Central memory CD8-positive, alpha-beta T cell (primary cell): Measurements from ENCODE around the gene CGREF1.

Experiments used
- ATAC-seq: fragments of 150-1000 bp; cut with Tn5 transposase; replicated peaks from 2 replicates; pipeline ENCODE4 v1.10.0; 2022; ENCODE audit warnings: mild to moderate bottlenecking, moderate FRiP score, moderate number of reproducible peaks; ENCODE audit not compliant: poor library complexity, severe bottlenecking; ENCODE audit errors: extremely low read depth
- DNase-seq, 2 donors: peaks; one replicate each; pipeline ENCODE4 v3.0.0; 2021; ENCODE audit warnings: low spot score in 2 of 2
- H3K27ac Mint-ChIP-seq: one replicate; pipeline ENCODE4 v1.8.0; 2022; ENCODE audit warnings: low read depth, mild to moderate bottlenecking, moderate library complexity, mixed read lengths
- H3K27me3 Mint-ChIP-seq: one replicate; pipeline ENCODE4 v1.8.0; 2022; ENCODE audit warnings: mixed read lengths
- H3K36me3 Mint-ChIP-seq: one replicate; pipeline ENCODE4 v1.8.0; 2022; ENCODE audit warnings: mild to moderate bottlenecking, moderate library complexity, mixed read lengths; ENCODE audit not compliant: insufficient read depth
- H3K4me1 Mint-ChIP-seq: one replicate; pipeline ENCODE4 v1.8.0; 2022; ENCODE audit warnings: mixed read lengths
- H3K4me3 Mint-ChIP-seq: one replicate; pipeline ENCODE4 v1.8.0; 2022; ENCODE audit warnings: mild to moderate bottlenecking, moderate library complexity, mixed read lengths
- H3K9me3 Mint-ChIP-seq: one replicate; pipeline ENCODE4 v1.8.0; 2022; ENCODE audit warnings: mixed read lengths

CGREF1 gene

DNA sequence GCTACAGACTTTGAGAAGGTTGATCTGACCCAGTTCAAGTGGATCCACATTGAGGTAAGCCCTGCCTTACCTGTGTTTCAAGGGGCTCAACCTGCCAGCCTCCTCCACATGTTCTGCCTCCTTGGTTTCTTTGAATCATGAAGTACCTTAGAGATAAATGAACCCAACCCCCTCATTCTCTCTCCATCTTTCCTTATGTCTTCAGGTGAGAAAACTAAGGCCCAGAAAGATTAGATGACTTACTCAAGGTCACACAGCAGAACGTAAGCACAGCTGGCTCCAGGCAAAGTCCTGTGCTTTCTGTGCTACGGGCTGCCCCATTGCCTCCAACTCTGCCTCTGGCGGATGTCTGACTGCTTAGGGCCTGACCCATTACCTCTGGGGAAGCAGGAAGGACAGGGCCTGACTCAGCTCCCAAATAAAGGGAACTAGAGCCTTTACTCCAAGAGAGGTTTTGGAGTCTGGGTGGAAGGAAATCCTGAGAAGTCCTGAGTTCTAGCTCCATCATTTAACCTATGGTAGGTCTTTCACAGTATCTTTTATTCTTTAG, 22.1 kb downstream of the CGREF1 start:
- Mint-ChIP-seq H3K36me3 (peaks cover 4% of the 10 kb centered on the region), H3K9me3 (no peaks in the 10 kb centered on the region), H3K4me1 (peaks cover 15% of the 10 kb centered on the region), H3K27ac (peak overlapping the region; percentile 29), H3K27me3 (no peaks in the 10 kb centered on the region), H3K4me3 (no peak overlapping the region)
- DNase-seq (no peak), ATAC-seq (no peak)

DNA sequence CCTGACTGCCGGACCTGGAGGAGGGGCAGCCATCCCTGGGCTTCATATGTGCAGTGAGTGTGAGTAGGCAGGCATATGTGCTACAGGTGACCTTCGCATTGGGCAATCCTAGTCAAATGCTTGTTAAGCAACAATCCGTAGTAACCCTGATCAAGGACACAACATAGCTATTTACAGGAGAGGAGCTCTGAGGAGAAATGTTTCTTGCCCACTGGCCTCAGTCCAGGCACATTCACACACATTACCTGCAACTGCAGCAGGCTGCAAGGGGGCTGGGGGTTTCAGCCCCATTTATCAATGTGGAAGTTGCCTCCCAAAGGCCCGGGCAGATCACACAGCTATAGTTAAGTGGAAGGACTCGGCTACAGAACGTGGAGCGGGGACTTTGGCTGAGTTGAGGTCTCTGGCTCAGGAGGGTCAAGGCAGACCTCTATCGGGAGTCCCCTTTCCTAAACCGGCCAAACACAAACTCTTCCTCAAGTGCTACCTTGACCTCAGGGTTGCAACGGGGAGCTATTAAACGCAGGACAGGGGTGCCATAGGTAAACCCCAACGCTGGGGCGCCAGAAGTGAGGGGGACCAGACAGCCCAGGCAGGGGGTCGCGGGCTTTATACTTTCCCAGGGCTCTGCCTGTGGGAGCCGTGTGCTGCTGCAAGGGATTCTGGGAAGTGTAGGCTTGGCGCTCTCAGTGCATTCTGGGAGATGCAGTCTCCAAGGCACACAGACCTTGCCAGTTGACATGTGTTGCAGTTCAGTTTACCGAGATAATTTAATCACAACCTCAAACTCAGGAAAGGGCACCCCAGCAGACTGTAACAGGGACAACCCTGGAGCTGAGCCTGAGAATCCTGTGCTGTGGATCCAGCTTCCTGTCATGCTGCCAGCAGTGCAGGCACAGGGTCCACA, 22.9 kb downstream of the CGREF1 start:
- no peaks in the 10 kb centered on the region for H3K27me3 Mint-ChIP-seq
- no peak overlapping the region for H3K27ac Mint-ChIP-seq
- no peak for DNase-seq
- H3K36me3 Mint-ChIP-seq = peaks cover 4% of the 10 kb centered on the region
- H3K9me3 Mint-ChIP-seq = no peaks in the 10 kb centered on the region
- peaks cover 15% of the 10 kb centered on the region for H3K4me1 Mint-ChIP-seq
- ATAC-seq = no peak
- peak overlapping the region; percentile 32 for H3K4me3 Mint-ChIP-seq

DNA sequence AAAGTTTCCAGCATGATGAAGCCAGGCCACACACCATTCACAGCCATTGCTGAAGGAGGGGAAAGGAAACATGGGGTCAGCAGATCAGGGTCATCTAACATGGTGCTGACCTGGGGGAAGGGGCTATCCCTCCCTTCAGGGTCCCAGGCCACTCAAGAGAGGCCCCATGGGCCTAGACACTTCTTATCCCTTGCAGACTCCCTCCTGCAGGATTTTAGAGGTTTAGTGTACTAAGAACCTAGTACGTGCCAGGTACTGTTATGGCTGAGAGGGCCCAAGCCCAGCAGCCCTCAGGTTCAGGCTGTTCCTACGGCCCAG, 23.5 kb downstream of the CGREF1 start:
- Mint-ChIP-seq H3K4me1 (peaks cover 15% of the 10 kb centered on the region), H3K27ac (no peak overlapping the region), H3K27me3 (no peaks in the 10 kb centered on the region), H3K36me3 (peaks cover 4% of the 10 kb centered on the region), H3K4me3 (peak overlapping the region; percentile 32), H3K9me3 (no peaks in the 10 kb centered on the region)
- no peak for ATAC-seq
- no peak for DNase-seq

DNA sequence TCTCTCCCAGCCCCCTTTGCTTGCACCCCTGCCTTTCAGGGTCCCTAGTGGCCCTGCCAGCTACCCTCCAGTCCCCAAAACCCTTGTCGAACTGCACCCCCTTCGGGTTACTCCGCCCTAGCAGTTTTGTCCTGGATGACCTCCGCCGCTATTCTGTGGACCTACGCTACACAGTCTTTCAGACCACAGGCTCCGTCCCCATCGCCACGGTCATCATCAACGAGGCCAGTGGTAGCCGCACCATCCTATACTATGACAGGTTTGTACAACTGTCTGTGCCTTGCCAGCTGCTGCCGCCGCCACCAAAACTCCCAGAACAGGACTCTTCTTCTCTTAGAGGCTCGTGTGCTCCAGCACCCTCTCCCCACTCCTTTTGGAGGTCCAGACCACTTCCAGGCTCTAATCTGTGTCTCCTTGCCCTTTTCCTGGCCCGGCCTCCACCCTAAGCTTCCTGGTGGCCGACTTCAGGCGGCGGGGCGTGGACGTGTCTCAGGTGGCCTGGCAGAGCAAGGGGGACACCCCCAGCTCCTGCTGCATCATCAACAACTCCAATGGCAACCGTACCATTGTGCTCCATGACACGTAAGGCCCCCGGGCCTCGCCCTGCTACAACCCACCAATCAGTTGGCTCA, 24.5 kb downstream of the CGREF1 start:
- ATAC-seq (no peak), DNase-seq (no peak)
- Mint-ChIP-seq H3K4me3 (no peak overlapping the region), H3K9me3 (no peaks in the 10 kb centered on the region), H3K4me1 (peaks cover 15% of the 10 kb centered on the region), H3K36me3 (peaks cover 4% of the 10 kb centered on the region), H3K27me3 (no peaks in the 10 kb centered on the region), H3K27ac (no peak overlapping the region)

DNA sequence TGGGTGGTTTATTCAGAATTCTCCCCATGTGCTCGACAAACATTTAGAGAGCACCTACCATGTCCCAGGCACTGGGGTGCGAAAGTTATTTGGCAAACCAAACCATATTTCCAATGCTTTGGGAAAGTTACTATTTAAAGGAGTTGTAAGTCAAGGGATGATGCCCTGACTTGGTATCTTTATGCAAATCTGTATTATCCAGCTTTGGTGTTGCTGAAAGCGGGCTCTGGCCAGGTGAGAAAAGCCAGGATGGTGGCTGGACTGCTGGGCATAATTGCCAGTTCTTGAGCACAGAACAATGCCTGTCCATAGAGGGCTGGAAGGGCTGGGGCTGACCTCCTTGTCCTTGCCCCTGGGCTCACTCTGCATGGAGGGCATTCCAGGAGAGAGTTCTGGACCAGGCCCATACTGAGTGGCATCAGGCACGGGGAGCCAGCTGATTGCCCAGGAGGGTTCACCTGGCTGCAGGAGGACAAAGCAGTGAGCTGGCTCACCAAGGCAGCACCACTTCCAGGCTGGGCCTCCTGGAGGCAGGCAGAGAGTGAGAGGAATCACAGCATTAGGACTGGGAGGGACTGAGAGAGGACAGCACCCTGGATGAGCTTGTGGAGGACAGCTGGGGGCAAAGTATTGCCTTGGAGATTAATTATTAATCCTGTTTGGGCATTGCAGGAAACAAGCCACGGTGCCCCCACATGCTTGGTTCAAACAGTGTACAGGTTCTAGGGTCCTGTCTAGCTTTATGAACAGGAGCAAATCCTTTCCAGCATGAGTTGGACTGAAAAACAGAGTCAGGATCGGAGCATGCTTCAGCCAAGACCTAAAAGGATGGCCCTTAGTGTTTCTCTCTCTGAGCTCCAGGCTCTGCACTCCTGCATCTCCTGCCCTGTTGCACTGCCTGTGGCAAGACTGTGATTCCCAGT, 25.2 kb downstream of the CGREF1 start:
- Mint-ChIP-seq H3K27ac (no peak overlapping the region), H3K36me3 (peaks cover 4% of the 10 kb centered on the region), H3K4me1 (peaks cover 15% of the 10 kb centered on the region), H3K4me3 (no peak overlapping the region), H3K9me3 (no peaks in the 10 kb centered on the region), H3K27me3 (no peaks in the 10 kb centered on the region)
- ATAC-seq = no peak
- no peak for DNase-seq

DNA sequence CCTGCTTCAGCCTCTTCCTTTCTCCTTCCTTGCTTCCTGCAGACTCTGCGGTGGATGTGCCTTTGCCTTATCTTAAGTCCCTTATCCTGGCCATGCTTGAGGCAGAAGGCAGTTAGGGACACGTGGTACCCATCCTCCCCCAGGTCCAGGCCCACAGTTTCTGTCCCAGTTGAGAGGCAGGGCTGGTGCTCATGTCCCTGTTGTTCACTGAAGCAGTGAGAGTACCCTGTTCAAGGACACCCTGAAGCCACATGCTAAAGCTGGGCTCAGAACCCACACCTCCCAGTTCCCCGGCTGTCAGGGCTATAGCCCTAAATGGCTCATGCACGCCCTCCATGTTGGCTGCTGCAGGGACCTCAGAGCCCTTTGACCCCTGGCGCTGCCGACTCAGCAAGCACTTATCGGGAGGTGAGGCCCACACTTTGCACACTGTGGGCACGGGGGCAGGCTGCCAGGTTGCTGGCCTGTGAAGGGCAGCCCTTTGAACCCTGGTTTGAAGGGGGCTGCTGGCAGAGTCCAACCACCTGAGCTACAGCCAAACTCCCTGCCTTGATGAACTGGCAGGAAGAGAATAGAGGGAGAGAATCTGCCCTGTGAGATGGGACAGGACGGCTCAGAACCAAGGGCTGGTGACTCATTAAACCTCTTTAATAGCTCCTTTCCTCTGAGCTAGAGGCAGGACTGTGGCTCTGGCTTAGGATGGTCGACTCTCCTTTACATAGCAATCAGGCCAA, 26.1 kb downstream of the CGREF1 start:
- Mint-ChIP-seq H3K9me3 (no peaks in the 10 kb centered on the region), H3K4me3 (no peak overlapping the region), H3K4me1 (peaks cover 15% of the 10 kb centered on the region), H3K36me3 (peaks cover 4% of the 10 kb centered on the region), H3K27me3 (no peaks in the 10 kb centered on the region), H3K27ac (no peak overlapping the region)
- ATAC-seq (no peak), DNase-seq (no peak)

DNA sequence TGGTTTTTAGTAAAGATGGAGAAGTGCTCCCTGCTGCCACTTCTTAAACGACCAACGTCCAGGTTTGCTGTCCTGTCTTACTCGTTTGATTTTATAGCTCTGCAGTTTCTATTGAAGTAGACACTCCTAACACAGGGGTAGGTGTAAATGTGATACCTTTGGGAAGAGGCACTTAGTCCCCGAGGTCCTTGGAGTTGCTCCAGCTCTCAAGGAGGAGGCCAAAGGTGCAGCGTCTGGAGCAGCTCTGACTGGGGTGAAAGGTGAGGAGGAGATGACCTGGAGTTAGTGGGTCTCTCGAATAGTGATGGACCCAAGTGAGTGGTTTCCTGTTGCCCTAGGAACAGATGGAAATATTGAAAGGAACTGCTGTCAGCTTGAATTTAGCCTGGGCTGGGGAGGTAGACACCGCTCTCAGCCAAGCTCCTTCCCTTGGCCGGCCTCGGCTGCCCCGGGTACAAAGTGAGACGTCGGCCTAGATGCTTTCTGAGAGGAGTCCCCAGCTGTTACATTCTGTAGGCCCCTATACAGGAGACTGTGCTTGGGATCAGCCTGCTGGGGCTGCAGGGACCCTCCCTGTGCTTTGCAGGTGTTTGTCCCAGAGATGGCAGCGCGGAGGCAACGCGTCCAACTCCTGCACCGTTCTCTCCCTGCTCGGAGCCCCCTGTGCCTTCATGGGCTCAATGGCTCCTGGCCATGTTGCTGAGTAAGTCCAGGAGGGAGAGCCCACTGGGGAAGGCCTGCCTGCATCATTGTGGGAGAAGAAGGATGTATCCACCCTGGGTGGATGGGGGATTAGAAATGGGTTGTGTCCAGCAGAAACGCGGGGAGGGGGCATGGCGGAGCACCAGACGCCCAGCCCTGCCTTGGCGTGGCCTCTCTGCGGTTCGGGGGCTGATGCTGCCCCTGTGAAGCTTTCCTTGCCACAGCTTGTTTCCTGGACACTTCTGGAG, 26.9 kb downstream of the CGREF1 start:
- no peak overlapping the region for H3K27ac Mint-ChIP-seq
- no peaks in the 10 kb centered on the region for H3K9me3 Mint-ChIP-seq
- DNase-seq = no peak
- peaks cover 3% of the 10 kb centered on the region for H3K36me3 Mint-ChIP-seq
- H3K4me3 Mint-ChIP-seq = no peak overlapping the region
- H3K27me3 Mint-ChIP-seq = no peaks in the 10 kb centered on the region
- ATAC-seq = no peak
- H3K4me1 Mint-ChIP-seq = peaks cover 18% of the 10 kb centered on the region

DNA sequence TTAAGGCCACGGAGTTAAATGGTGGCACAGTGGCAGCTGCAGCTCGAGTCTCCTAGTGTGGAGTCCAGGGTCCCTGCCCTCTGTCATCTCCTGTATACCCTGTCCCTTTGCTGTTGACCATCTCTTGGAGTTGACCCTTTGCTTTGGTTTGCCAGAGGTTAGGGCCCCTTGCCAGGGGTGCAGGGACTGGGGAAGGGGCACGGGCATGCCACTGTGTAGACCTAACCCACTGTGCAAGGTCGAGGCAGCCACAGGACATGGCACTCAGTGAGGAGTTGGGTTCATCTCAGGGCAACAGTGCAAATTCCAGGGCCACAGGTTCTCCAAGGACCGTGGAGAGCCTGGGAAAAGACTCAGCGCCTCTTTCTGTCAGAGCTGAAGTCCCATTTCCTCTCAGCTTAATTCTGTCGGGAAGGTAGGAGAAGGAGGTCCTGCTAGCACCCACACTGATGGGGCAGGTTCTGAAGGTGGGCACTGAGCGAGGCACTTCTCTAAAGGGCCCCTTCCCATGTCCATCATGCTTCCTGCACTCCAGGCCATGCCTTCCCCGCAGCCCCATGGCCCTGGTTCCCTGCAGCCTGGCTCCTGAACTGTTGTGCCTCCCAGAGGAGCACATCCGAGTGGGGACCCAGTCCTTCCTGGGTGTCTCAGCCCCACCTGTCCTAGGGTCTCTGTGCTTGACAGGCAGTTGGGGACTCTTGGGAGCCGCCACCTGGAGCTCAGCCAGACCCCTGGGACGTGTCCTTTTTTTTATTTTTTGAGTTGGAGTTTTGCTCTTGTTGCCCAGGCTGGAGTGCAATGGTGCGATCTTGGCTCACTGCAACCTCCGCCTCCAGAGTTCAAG, 29.6 kb downstream of the CGREF1 start:
- no peaks in the 10 kb centered on the region for H3K27me3 Mint-ChIP-seq
- H3K36me3 Mint-ChIP-seq = peaks cover 3% of the 10 kb centered on the region
- H3K27ac Mint-ChIP-seq = no peak overlapping the region
- no peak for ATAC-seq
- no peak for DNase-seq
- H3K4me3 Mint-ChIP-seq = no peak overlapping the region
- peaks cover 18% of the 10 kb centered on the region for H3K4me1 Mint-ChIP-seq
- no peaks in the 10 kb centered on the region for H3K9me3 Mint-ChIP-seq

DNA sequence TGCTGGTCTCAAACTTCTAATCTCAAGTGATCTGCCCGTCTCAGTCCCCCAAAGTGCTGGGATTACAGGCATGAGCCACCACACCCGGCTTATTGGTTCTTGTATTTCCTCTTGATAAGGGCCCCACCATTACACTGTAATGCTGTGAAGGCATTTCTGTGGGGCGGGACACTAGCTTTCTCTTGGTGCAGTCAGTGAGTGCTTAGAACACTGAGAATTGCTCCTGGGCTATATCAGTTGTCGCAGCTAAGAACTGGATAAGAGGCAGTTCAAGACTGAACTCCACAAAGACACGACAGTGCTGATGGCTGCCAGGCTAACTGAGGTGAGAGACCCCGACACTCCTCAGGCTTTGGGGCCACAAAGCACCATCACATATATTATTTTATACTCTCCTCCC, 30.3 kb downstream of the CGREF1 start:
- ATAC-seq (no peak), DNase-seq (no peak)
- H3K27me3 Mint-ChIP-seq = no peaks in the 10 kb centered on the region
- H3K4me3 Mint-ChIP-seq = no peak overlapping the region
- no peaks in the 10 kb centered on the region for H3K9me3 Mint-ChIP-seq
- H3K27ac Mint-ChIP-seq = no peak overlapping the region
- peaks cover 3% of the 10 kb centered on the region for H3K36me3 Mint-ChIP-seq
- peaks cover 23% of the 10 kb centered on the region for H3K4me1 Mint-ChIP-seq

DNA sequence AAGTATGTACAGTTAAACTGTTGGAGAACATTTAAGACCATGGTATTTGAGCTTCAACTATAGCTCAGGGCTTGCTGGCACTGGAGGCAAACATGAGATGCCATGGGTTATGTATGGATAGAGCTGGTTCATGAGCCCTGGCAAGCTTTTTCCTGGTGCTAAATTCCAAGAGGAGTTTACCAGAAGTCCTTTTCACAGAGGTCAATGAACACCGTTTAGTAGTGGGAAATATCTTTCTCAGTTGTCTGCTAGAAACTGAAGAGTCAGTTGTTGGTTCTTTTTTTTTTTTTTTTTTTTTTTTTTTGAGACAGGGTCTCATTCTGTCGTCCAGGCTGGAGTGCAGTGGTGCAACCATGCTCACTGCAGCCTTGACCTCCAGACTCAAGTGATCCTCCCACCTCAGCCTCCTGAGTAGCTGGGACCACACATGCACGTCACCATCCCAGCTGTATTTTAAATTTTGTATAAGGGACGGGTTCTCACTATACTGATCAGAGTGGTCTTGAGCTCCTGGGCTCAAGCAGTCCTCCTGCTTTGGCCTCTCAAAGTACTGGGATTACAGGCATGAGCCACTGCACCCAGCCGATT, 31.0 kb downstream of the CGREF1 start:
- no peak overlapping the region for H3K27ac Mint-ChIP-seq
- H3K4me3 Mint-ChIP-seq = peak overlapping the region; percentile 82
- H3K9me3 Mint-ChIP-seq = no peaks in the 10 kb centered on the region
- ATAC-seq (no peak), DNase-seq (no peak)
- peaks cover 3% of the 10 kb centered on the region for H3K36me3 Mint-ChIP-seq
- no peaks in the 10 kb centered on the region for H3K27me3 Mint-ChIP-seq
- H3K4me1 Mint-ChIP-seq = peaks cover 23% of the 10 kb centered on the region
